HG02870 (cell line): Measurements from ENCODE around the gene RNF223.
"Not testable (repeated sequence)": the region's sequence is repeated elsewhere in the genome, so short reads cannot be mapped to it uniquely, and the experiment has no call there.

ENCODE experiments used
- ATAC-seq: cut with Tn5 transposase; IDR thresholded peaks from one replicate; pipeline ENCODE4 v1.9.1; 2021; ENCODE audit warnings: mild to moderate bottlenecking, moderate library complexity; ENCODE audit not compliant: unreplicated experiment

The RNF223 gene

GRCh38 chr1:1088029-1088800 is 14.1 kb upstream of the RNF223 start:
- no peak for ATAC-seq

GRCh38 chr1:1087351-1088028 is 13.4 kb upstream of the RNF223 start:
- no peak for ATAC-seq

GRCh38 chr1:1086911-1087341 is 12.8 kb upstream of the RNF223 start:
- ATAC-seq, result no peak

GRCh38 chr1:1085911-1086841 is 12.1 kb upstream of the RNF223 start:
- no peak for ATAC-seq

- ATAC-seq, result no peak
Measured at GRCh38 chr1:1085171-1085841, 11.2 kb upstream of the RNF223 start.

- ATAC-seq, result no peak
Measured at GRCh38 chr1:1084372-1085170, 10.5 kb upstream of the RNF223 start.

- no peak for ATAC-seq
Measured at GRCh38 chr1:1083416-1084371, 9.6 kb upstream of the RNF223 start.

- no peak for ATAC-seq
Measured at GRCh38 chr1:1082776-1083415, 8.8 kb upstream of the RNF223 start.

- ATAC-seq, result no peak
Measured at GRCh38 chr1:1082239-1082775, 8.2 kb upstream of the RNF223 start.

GRCh38 chr1:1081311-1082238 is 7.5 kb upstream of the RNF223 start:
- no peak for ATAC-seq

GRCh38 chr1:1080951-1081310 is 6.8 kb upstream of the RNF223 start:
- ATAC-seq, result no peak

GRCh38 chr1:1080122-1080757 is 6.1 kb upstream of the RNF223 start:
- ATAC-seq, result no peak

- ATAC-seq, result no peak
Measured at GRCh38 chr1:1079408-1080121, 5.5 kb upstream of the RNF223 start.

- ATAC-seq, result not testable (repeated sequence)
Measured at GRCh38 chr1:1077396-1077795, 3.3 kb upstream of the RNF223 start.

- ATAC-seq, result no peak
Measured at GRCh38 chr1:1075148-1075935, 1.2 kb upstream of the RNF223 start.
